Keratinocyte (primary cell): Measurements from ENCODE around the gene DHTKD1.

ENCODE experiments used
- EZH2 ChIP-seq: IDR thresholded peaks from one replicate; pipeline ENCODE4 v1.6.1; 2012; ENCODE audit warnings: inconsistent platforms, mild to moderate bottlenecking, low read length, moderate library complexity
- TF ChIP-seq, protein P1 (sequence below), 3 experiments: IDR thresholded peaks in 1 of 3; conservative IDR thresholded peaks in 1 of 3; optimal IDR thresholded peaks in 1 of 3; 2 replicates in 2 of 3; 3 replicates in 1 of 3; pipeline versions ENCODE3 to v1.5.1; 2011; ENCODE audit warnings: low read length in 3 of 3, mild to moderate bottlenecking in 3 of 3, moderate library complexity in 2 of 3, control low read depth in 1 of 3, inconsistent platforms in 1 of 3; ENCODE audit not compliant: insufficient read depth in 2 of 3; ENCODE audit errors: extremely low read depth in 1 of 3

DNA sequence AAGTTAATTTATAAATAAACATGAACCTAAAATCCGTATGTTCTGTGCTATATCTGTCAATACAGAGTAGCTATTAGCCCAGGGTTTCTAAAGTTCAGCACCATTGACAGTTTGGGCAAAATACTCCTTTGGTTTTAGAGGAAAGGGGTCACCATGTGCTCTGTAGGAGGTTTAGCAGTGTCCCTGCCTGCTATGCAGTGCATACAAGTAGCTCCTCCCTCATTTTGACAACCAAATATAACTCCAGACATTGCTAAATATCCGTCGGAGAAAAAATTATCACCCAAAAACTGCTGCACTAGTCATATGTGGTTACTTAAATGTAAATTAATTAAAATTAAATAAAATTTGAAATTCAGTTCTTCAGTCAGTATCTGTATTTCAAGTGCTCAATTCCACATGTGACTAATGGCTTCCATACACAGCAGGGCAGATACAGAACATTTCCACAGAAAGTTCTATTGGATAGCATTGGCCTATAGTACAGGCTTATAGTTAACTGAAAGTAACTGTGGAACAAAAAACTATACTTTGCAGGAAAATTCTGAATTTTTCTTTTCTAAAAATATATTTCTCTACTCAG lies 32.6 kb upstream of the DHTKD1 start:
- TF ChIP-seq, protein P1, sequence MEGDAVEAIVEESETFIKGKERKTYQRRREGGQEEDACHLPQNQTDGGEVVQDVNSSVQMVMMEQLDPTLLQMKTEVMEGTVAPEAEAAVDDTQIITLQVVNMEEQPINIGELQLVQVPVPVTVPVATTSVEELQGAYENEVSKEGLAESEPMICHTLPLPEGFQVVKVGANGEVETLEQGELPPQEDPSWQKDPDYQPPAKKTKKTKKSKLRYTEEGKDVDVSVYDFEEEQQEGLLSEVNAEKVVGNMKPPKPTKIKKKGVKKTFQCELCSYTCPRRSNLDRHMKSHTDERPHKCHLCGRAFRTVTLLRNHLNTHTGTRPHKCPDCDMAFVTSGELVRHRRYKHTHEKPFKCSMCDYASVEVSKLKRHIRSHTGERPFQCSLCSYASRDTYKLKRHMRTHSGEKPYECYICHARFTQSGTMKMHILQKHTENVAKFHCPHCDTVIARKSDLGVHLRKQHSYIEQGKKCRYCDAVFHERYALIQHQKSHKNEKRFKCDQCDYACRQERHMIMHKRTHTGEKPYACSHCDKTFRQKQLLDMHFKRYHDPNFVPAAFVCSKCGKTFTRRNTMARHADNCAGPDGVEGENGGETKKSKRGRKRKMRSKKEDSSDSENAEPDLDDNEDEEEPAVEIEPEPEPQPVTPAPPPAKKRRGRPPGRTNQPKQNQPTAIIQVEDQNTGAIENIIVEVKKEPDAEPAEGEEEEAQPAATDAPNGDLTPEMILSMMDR (optimal IDR thresholded peaks at IDR 0.05 in 1 of 3, IDR thresholded peaks at IDR 0.05 in 1 of 3, conservative IDR thresholded peaks at IDR 0.05 in 1 of 3; ENCODE audit: extremely low read depth in 1 of 3, insufficient read depth in 2 of 3, low read length in 3 of 3): no peak
- no peak for TF ChIP-seq EZH2
